Upper lobe of left lung (tissue), 4 donors: Measurements from ENCODE around the gene RRAS2.

Experiments
- CTCF ChIP-seq, 6 experiments: fragments of 450-650 bp in 4 of 6; fragments of 200-600 bp in 2 of 6; sonication (generic) in 2 of 6; IDR thresholded peaks; one replicate each; pipeline ENCODE4 v1.5.1; 2016 to 2019; ENCODE audit warnings: antibody characterized with exemption in 6 of 6
- POLR2AphosphoS5 ChIP-seq, 2 donors: sonication (generic); formaldehyde crosslinking; IDR thresholded peaks; one replicate each; pipeline ENCODE4 v1.5.1; 2017; ENCODE audit warnings: antibody characterized with exemption in 2 of 2

- no peak for TF ChIP-seq CTCF (IDR thresholded peaks at IDR 0.05)
- TF ChIP-seq POLR2AphosphoS5 (IDR thresholded peaks at IDR 0.05), result no peak
These were observed 128.6 kb downstream of the RRAS2 start for GRCh38 chr11:14230407-14230806.
